ENCODE results near the gene GLOD5.

The GLOD5 gene

GRCh38 chrX:48761674-48762471 is at the start of gene GLOD5:
Gene GLOD5 (plus strand): TSS chrX:48761747. CDS start chrX:48761791, 44 bp downstream.
- peak; percentile 92 for ATAC-seq
- TF ChIP-seq ZNF565 (CRISPR knock-in tag; conservative IDR thresholded peaks at IDR 0.05; ENCODE audit: low read depth), result no peak
- TF ChIP-seq TOX (CRISPR knock-in tag; IDR thresholded peaks at IDR 0.05; ENCODE audit: borderline replicate concordance), result no peak

- ATAC-seq, result no peak
These were observed 49.5 kb upstream of the GLOD5 start for GRCh38 chrX:48711929-48712505.

DNA sequence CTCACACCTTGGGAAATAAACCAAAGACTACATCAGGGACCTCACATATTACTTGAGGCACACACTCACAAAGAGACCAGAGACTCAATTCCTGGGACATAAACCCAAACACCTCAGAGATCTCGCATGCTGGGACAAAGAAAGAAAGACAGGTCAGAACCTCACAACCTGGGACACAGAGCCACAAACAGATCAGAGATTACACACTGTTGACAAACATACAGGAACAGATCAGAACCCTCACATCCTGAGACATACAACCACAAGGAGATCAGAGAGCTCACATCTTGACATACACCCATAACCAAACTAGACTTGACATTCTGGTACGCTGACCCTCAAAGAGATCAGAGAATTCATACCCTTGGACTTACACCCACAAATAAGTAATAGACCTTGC is 47.7 kb upstream of the GLOD5 start:
- no peak for ATAC-seq
- TF ChIP-seq CREB5 (CRISPR knock-in tag; IDR thresholded peaks at IDR 0.05; ENCODE audit: low read depth), result no peak
- no peak for TF ChIP-seq ZFP3 (CRISPR knock-in tag; IDR thresholded peaks at IDR 0.05)
- TF ChIP-seq TCF4 (CRISPR knock-in tag; IDR thresholded peaks at IDR 0.05; ENCODE audit: borderline replicate concordance), result no peak
- no peak for TF ChIP-seq SNAI2 (CRISPR knock-in tag; IDR thresholded peaks at IDR 0.05)
- TF ChIP-seq ESRRG (CRISPR knock-in tag; IDR thresholded peaks at IDR 0.05), result no peak
- no peak for TF ChIP-seq TOX (CRISPR knock-in tag; IDR thresholded peaks at IDR 0.05; ENCODE audit: borderline replicate concordance)
- no peak for TF ChIP-seq ZNF70 (CRISPR knock-in tag; IDR thresholded peaks at IDR 0.05)
- no peak for TF ChIP-seq PPARA (CRISPR knock-in tag; IDR thresholded peaks at IDR 0.05; ENCODE audit: borderline replicate concordance)
- no peak for TF ChIP-seq CSRNP3 (CRISPR knock-in tag; IDR thresholded peaks at IDR 0.05)
- no peak for TF ChIP-seq ZC3H10 (CRISPR knock-in tag; IDR thresholded peaks at IDR 0.05)
- TF ChIP-seq ZNF8 (CRISPR knock-in tag; IDR thresholded peaks at IDR 0.05), result no peak

More at GRCh38 chrX:48711929-48712505, 49.5 kb upstream of the GLOD5 start:
- TF ChIP-seq ARNTL (CRISPR knock-in tag; IDR thresholded peaks at IDR 0.05; ENCODE audit: borderline replicate concordance, low read depth), result no peak
- no peak for TF ChIP-seq ESRRG (CRISPR knock-in tag; IDR thresholded peaks at IDR 0.05)
- TF ChIP-seq PPARA (CRISPR knock-in tag; IDR thresholded peaks at IDR 0.05; ENCODE audit: borderline replicate concordance), result no peak
- no peak for TF ChIP-seq ZFP30 (CRISPR knock-in tag; IDR thresholded peaks at IDR 0.05)
- TF ChIP-seq ZFP3 (CRISPR knock-in tag; IDR thresholded peaks at IDR 0.05), result no peak
- no peak for TF ChIP-seq CSDC2 (CRISPR knock-in tag; IDR thresholded peaks at IDR 0.05)
- TF ChIP-seq, protein P1, sequence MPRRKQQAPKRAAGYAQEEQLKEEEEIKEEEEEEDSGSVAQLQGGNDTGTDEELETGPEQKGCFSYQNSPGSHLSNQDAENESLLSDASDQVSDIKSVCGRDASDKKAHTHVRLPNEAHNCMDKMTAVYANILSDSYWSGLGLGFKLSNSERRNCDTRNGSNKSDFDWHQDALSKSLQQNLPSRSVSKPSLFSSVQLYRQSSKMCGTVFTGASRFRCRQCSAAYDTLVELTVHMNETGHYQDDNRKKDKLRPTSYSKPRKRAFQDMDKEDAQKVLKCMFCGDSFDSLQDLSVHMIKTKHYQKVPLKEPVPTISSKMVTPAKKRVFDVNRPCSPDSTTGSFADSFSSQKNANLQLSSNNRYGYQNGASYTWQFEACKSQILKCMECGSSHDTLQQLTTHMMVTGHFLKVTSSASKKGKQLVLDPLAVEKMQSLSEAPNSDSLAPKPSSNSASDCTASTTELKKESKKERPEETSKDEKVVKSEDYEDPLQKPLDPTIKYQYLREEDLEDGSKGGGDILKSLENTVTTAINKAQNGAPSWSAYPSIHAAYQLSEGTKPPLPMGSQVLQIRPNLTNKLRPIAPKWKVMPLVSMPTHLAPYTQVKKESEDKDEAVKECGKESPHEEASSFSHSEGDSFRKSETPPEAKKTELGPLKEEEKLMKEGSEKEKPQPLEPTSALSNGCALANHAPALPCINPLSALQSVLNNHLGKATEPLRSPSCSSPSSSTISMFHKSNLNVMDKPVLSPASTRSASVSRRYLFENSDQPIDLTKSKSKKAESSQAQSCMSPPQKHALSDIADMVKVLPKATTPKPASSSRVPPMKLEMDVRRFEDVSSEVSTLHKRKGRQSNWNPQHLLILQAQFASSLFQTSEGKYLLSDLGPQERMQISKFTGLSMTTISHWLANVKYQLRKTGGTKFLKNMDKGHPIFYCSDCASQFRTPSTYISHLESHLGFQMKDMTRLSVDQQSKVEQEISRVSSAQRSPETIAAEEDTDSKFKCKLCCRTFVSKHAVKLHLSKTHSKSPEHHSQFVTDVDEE (CRISPR knock-in tag; IDR thresholded peaks at IDR 0.05), result no peak
- TF ChIP-seq ZNF565 (CRISPR knock-in tag; conservative IDR thresholded peaks at IDR 0.05; ENCODE audit: low read depth), result no peak
- no peak for TF ChIP-seq PATZ1 (CRISPR knock-in tag; IDR thresholded peaks at IDR 0.05; ENCODE audit: borderline replicate concordance)
- no peak for TF ChIP-seq ISL1 (CRISPR knock-in tag; IDR thresholded peaks at IDR 0.05)
- no peak for TF ChIP-seq CSRNP3 (CRISPR knock-in tag; IDR thresholded peaks at IDR 0.05)
- no peak for TF ChIP-seq TOX (CRISPR knock-in tag; IDR thresholded peaks at IDR 0.05; ENCODE audit: borderline replicate concordance)
- no peak for TF ChIP-seq ZNF70 (CRISPR knock-in tag; IDR thresholded peaks at IDR 0.05)
- TF ChIP-seq BACH2 (CRISPR knock-in tag; IDR thresholded peaks at IDR 0.05; ENCODE audit: borderline replicate concordance), result no peak
- TF ChIP-seq GLIS3 (CRISPR knock-in tag; IDR thresholded peaks at IDR 0.05), result no peak
